ENCODE measurements around the gene MALRD1. TPM values are rescaled to one million over a fixed set of nuclear protein-coding genes. Genes with fewer than 3 reads are reported as not detected.

MALRD1 gene
- total RNA-seq, 1 experiment from 2014 or later: 0.86 TPM

DNA sequence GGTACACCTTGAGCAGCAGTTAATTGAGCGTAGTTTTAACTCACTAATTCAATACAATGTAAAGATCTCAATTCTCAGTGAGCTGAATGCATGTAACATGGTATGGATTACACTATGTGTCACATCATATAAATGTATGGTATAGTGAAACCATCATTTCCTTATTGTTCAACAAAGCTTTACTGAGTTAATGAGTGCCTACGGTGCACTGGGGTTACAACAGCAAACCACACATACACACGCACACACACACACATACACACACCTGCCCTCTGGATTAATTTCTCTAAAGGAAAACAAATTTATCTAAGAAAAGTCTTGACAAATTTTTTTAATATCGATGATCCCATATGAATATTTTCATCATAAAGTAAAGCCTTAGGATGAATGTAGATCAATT is 369.1 kb downstream of the MALRD1 start:
- ChIA-PET POLR2A (ENCODE audit: low non-redundant PET) (no interaction called here), CTCF (no interaction called here)
- no peaks in the 10 kb centered on the region for H3K27me3 ChIP-seq (replicated peaks; ENCODE audit: insufficient read depth, low read depth, low read length, poor library complexity)
- no peak for TF ChIP-seq EZH2 (IDR thresholded peaks at IDR 0.05; ENCODE audit: borderline replicate concordance, low read depth, low read length, poor library complexity, severe bottlenecking)
- TF ChIP-seq, protein P1, sequence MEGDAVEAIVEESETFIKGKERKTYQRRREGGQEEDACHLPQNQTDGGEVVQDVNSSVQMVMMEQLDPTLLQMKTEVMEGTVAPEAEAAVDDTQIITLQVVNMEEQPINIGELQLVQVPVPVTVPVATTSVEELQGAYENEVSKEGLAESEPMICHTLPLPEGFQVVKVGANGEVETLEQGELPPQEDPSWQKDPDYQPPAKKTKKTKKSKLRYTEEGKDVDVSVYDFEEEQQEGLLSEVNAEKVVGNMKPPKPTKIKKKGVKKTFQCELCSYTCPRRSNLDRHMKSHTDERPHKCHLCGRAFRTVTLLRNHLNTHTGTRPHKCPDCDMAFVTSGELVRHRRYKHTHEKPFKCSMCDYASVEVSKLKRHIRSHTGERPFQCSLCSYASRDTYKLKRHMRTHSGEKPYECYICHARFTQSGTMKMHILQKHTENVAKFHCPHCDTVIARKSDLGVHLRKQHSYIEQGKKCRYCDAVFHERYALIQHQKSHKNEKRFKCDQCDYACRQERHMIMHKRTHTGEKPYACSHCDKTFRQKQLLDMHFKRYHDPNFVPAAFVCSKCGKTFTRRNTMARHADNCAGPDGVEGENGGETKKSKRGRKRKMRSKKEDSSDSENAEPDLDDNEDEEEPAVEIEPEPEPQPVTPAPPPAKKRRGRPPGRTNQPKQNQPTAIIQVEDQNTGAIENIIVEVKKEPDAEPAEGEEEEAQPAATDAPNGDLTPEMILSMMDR (conservative IDR thresholded peaks at IDR 0.05; ENCODE audit: low read depth, low read length): no peak
- peaks cover 10% of the 10 kb centered on the region for H3K4me1 ChIP-seq (ENCODE audit: insufficient read depth, low read length, poor library complexity, severe bottlenecking)
- H3K4me3 ChIP-seq (ENCODE audit: low read depth, low read length, poor library complexity, severe bottlenecking): no peak overlapping the region
- no peaks in the 10 kb centered on the region for H3K9me3 ChIP-seq (ENCODE audit: low read depth, low read length, poor library complexity, severe bottlenecking)
- DNase-seq (ENCODE audit: low spot score): no peak
- no peaks in the 10 kb centered on the region for H3K36me3 ChIP-seq (ENCODE audit: insufficient read depth, low read length, poor library complexity, severe bottlenecking)
- H3K27ac ChIP-seq (ENCODE audit: low read depth, low read length, poor library complexity, severe bottlenecking): no peak overlapping the region
- intact Hi-C loops (cut with micrococcal nuclease; ENCODE audit: unreplicated experiment): loop anchor here (10.0 kb wide), 2 partner anchors 1357 to 1437 kb away; no protein-coding TSS in a partner anchor
- BruUV-seq (replicated peaks): no TSS peak

DNA sequence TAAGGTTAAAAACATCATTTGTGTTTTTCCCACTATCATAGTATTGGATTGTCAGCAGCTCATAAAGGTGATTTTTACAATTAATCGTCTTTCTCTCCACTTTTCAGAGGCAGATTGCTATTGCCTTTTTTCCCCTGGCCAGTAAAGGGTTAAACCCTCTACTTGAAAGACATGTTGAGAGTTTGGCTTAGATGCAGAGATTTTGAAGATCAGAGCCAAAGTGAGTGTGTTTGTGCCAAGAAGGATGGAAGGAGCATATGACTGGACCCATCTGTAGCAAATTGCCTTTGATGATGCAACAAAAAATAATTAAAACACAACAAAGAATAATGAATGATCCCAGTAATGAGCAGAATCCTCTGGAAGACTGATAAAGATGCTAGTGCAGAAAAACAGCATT is 373.1 kb downstream of the MALRD1 start:
- CTCF ChIA-PET: no interaction called here
- peaks cover 14% of the 10 kb centered on the region for H3K4me1 ChIP-seq (ENCODE audit: insufficient read depth, low read length, poor library complexity, severe bottlenecking)
- H3K9me3 ChIP-seq (ENCODE audit: low read depth, low read length, poor library complexity, severe bottlenecking): no peaks in the 10 kb centered on the region
- no peak overlapping the region for H3K4me3 ChIP-seq (ENCODE audit: low read depth, low read length, poor library complexity, severe bottlenecking)
- no peak for DNase-seq (ENCODE audit: low spot score)
- H3K27ac ChIP-seq (ENCODE audit: low read depth, low read length, poor library complexity, severe bottlenecking): no peak overlapping the region
- BruUV-seq (replicated peaks): no TSS peak
- no peaks in the 10 kb centered on the region for H3K27me3 ChIP-seq (replicated peaks; ENCODE audit: insufficient read depth, low read depth, low read length, poor library complexity)
- no peaks in the 10 kb centered on the region for H3K36me3 ChIP-seq (ENCODE audit: insufficient read depth, low read length, poor library complexity, severe bottlenecking)
- POLR2A ChIA-PET (ENCODE audit: low non-redundant PET): no interaction called here
- intact Hi-C loops (cut with micrococcal nuclease; ENCODE audit: unreplicated experiment): no loop called here
- TF ChIP-seq EZH2 (IDR thresholded peaks at IDR 0.05; ENCODE audit: borderline replicate concordance, low read depth, low read length, poor library complexity, severe bottlenecking): no peak
- TF ChIP-seq, protein P1 (conservative IDR thresholded peaks at IDR 0.05; ENCODE audit: low read depth, low read length): no peak

DNA sequence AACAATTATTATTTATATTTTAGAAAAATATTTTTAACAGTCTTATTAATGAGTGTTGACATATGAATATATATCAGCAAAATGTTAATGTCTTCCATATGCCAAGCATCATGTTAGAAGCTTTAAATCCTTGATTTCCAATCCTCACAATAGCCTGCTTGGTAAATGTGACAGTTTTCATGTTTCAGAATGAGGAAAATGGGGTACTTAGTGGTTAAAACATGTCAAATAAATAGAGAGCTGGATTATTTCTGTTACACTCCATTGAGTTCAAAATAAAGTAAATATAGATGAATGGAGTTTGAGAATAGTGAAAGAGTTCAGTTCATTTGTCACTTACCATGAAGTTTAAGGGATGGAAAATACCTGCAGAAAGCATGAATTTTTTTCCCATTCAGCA is 377.4 kb downstream of the MALRD1 start:
- TF ChIP-seq EZH2 (IDR thresholded peaks at IDR 0.05; ENCODE audit: borderline replicate concordance, low read depth, low read length, poor library complexity, severe bottlenecking): no peak
- TF ChIP-seq, protein P1 (conservative IDR thresholded peaks at IDR 0.05; ENCODE audit: low read depth, low read length): no peak
- intact Hi-C loops (cut with micrococcal nuclease; ENCODE audit: unreplicated experiment): no loop called here
- Histone ChIP-seq H3K4me1 (ENCODE audit: insufficient read depth, low read length, poor library complexity, severe bottlenecking) (peaks cover 14% of the 10 kb centered on the region), H3K27me3 (replicated peaks; ENCODE audit: insufficient read depth, low read depth, low read length, poor library complexity) (no peaks in the 10 kb centered on the region), H3K4me3 (ENCODE audit: low read depth, low read length, poor library complexity, severe bottlenecking) (no peak overlapping the region), H3K27ac (ENCODE audit: low read depth, low read length, poor library complexity, severe bottlenecking) (no peak overlapping the region), H3K36me3 (ENCODE audit: insufficient read depth, low read length, poor library complexity, severe bottlenecking) (no peaks in the 10 kb centered on the region), H3K9me3 (ENCODE audit: low read depth, low read length, poor library complexity, severe bottlenecking) (no peaks in the 10 kb centered on the region)
- no peak for DNase-seq (ENCODE audit: low spot score)
- CTCF ChIA-PET: no interaction called here
- POLR2A ChIA-PET (ENCODE audit: low non-redundant PET): no interaction called here
- BruUV-seq (replicated peaks): no TSS peak

All from A673 (cell line).